ENCODE results near the gene NEIL3.

GRCh38 chr4:177386278-177386815 lies 76.7 kb downstream of the NEIL3 start:
- TF ChIP-seq CTCF (IDR thresholded peaks at IDR 0.05) (no peak), POLR2A (IDR thresholded peaks at IDR 0.05) (no peak)
